A549 (cell line): ENCODE data around the gene EFCAB8. TPM values are rescaled to one million over a fixed set of nuclear protein-coding genes. Genes with fewer than 3 reads are reported as not detected.
A peak's percentile ranks its signal among the peaks of the same experiment; 100 is the strongest.

ENCODE experiments used
- CBX2 ChIP-seq: fragments of 200-600 bp; sonication (generic); IDR thresholded peaks from 2 replicates; pipeline ENCODE4 v1.6.1; 2016; ENCODE audit warnings: low read depth, mild to moderate bottlenecking, borderline replicate concordance
- CEBPB ChIP-seq, 2 experiments: fragments of >200 bp in 1 of 2; sonication (Bioruptor Twin) in 1 of 2; formaldehyde crosslinking in 1 of 2; IDR thresholded peaks; 2 replicates each; pipeline ENCODE4 v1.6.1; 2012 to 2016
- CHD4 ChIP-seq: fragments of 200-600 bp; sonication (generic); IDR thresholded peaks from 2 replicates; pipeline ENCODE4 v1.6.1; 2016; ENCODE audit warnings: antibody characterized with exemption, mild to moderate bottlenecking, borderline replicate concordance
- CTCF ChIP-seq: fragments of >200 bp; sonication (Bioruptor Twin); formaldehyde crosslinking; IDR thresholded peaks from 3 replicates; pipeline ENCODE4 v1.5.1; 2016
- EHF ChIP-seq: fragments of 250-450 bp; sonication (Bioruptor Pico); IDR thresholded peaks from 2 replicates; pipeline ENCODE4 v1.5.0; 2020; ENCODE audit warnings: mild to moderate bottlenecking
- FOSB ChIP-seq: fragments of 250-450 bp; sonication (Bioruptor Pico); IDR thresholded peaks from 2 replicates; pipeline ENCODE4 v1.5.0; 2020; ENCODE audit warnings: mild to moderate bottlenecking, moderate library complexity
- HDAC2 ChIP-seq: fragments of 200-600 bp; sonication (generic); IDR thresholded peaks from 2 replicates; pipeline ENCODE4 v1.6.1; 2016
- HES2 ChIP-seq: fragments of >200 bp; sonication (Bioruptor Twin); formaldehyde crosslinking; IDR thresholded peaks from 2 replicates; pipeline ENCODE4 v1.6.1; 2016
- HMGXB4 ChIP-seq: fragments of 250-450 bp; sonication (Bioruptor Pico); IDR thresholded peaks from 2 replicates; pipeline ENCODE4 v1.5.0; 2021; ENCODE audit warnings: mild to moderate bottlenecking, moderate library complexity, borderline replicate concordance
- HOXB5 ChIP-seq: fragments of 250-450 bp; sonication (Bioruptor Pico); IDR thresholded peaks from 2 replicates; pipeline ENCODE4 v1.5.0; 2020; ENCODE audit warnings: mild to moderate bottlenecking, moderate library complexity
- KDM1A ChIP-seq: fragments of 200-600 bp; sonication (generic); IDR thresholded peaks from 2 replicates; pipeline ENCODE4 v1.6.1; 2016; ENCODE audit warnings: low read depth, mild to moderate bottlenecking
- MAFK ChIP-seq: fragments of 450-650 bp; IDR thresholded peaks from 2 replicates; pipeline ENCODE4 v1.6.1; 2014; ENCODE audit not compliant: partially characterized antibody
- NPAS2 ChIP-seq: fragments of 250-450 bp; sonication (Bioruptor Pico); IDR thresholded peaks from 2 replicates; pipeline ENCODE4 v1.8.0; 2022; ENCODE audit warnings: mild to moderate bottlenecking, moderate library complexity, borderline replicate concordance
- POLR2A ChIP-seq: IDR thresholded peaks from 2 replicates; pipeline ENCODE4 v1.6.1; 2012; ENCODE audit warnings: mild to moderate bottlenecking, low read length
- POLR2AphosphoS2 ChIP-seq: conservative IDR thresholded peaks from 2 replicates; pipeline ENCODE4 v1.6.1; 2012; ENCODE audit warnings: low read length, improper control_type of control experiment, inconsistent platforms
- RARB ChIP-seq: fragments of 250-450 bp; sonication (Bioruptor Pico); IDR thresholded peaks from 2 replicates; pipeline ENCODE4 v1.8.0; 2021; ENCODE audit warnings: mild to moderate bottlenecking, moderate library complexity
- USF2 ChIP-seq: fragments of 450-650 bp; IDR thresholded peaks from 2 replicates; pipeline ENCODE4 v1.6.1; 2014; ENCODE audit warnings: antibody characterized with exemption
- ZC3H11A ChIP-seq: fragments of 450-650 bp; IDR thresholded peaks from 2 replicates; pipeline ENCODE4 v1.6.1; 2014; ENCODE audit warnings: antibody characterized with exemption, mild to moderate bottlenecking
- ZFP36 ChIP-seq: fragments of 450-650 bp; IDR thresholded peaks from 2 replicates; pipeline ENCODE4 v1.6.1; 2014; ENCODE audit warnings: borderline replicate concordance; ENCODE audit not compliant: partially characterized antibody
- ZNF302 ChIP-seq: fragments of 250-450 bp; sonication (Bioruptor Pico); IDR thresholded peaks from 2 replicates; pipeline ENCODE4 v1.9.0; 2021; ENCODE audit warnings: inconsistent platforms, mild to moderate bottlenecking, moderate library complexity
- polyA plus RNA-seq, 4 experiments: library from polyadenylated mRNA; depleted of rRNA in 3 of 4; stranded (reverse); fragments of >200 nt; fragmentation: RNase III in 1 of 4; extraction: RNeasy Plus Mini Kit Qiagen cat#74134 plus additional on column Dnase treatment in 1 of 4; gene quantifications; 2 replicates in 3 of 4; 3 replicates in 1 of 4; pipeline ENCODE4 v1.2.3, GENCODE V29; 2011 to 2017
- TF ChIP-seq, protein P1 (sequence below): fragments of 150-350 bp; IDR thresholded peaks from 2 replicates; pipeline ENCODE4 v1.6.1; 2014; ENCODE audit warnings: low read depth, mild to moderate bottlenecking, low read length
- TF ChIP-seq, protein P2 (sequence below): fragments of >200 bp; sonication (Bioruptor Twin); formaldehyde crosslinking; IDR thresholded peaks from 3 replicates; pipeline ENCODE4 v1.6.1; 2016
- TF ChIP-seq, protein P3 (sequence below): fragments of 200-600 bp; sonication (generic); IDR thresholded peaks from 2 replicates; pipeline ENCODE4 v1.6.1; 2016; ENCODE audit warnings: antibody characterized with exemption, mild to moderate bottlenecking, moderate library complexity

EFCAB8 gene
- polyA plus RNA-seq, 2 of the 4 experiments (the other 2 are of a cell fraction) = not detected

- TF ChIP-seq, protein P1, sequence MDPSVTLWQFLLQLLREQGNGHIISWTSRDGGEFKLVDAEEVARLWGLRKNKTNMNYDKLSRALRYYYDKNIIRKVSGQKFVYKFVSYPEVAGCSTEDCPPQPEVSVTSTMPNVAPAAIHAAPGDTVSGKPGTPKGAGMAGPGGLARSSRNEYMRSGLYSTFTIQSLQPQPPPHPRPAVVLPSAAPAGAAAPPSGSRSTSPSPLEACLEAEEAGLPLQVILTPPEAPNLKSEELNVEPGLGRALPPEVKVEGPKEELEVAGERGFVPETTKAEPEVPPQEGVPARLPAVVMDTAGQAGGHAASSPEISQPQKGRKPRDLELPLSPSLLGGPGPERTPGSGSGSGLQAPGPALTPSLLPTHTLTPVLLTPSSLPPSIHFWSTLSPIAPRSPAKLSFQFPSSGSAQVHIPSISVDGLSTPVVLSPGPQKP = no peak
- TF ChIP-seq POLR2A (peak; percentile 21; the same call in 1 of the 2 replicates), NPAS2 (CRISPR knock-in tag) (no peak), HMGXB4 (no peak), MAFK (no peak), ZNF302 (CRISPR knock-in tag) (no peak), ZC3H11A (no peak), CBX2 (no peak), KDM1A (no peak), HES2 (no peak), CHD4 (no peak), RARB (CRISPR knock-in tag) (no peak), FOSB (no peak), CEBPB (IDR thresholded peaks at IDR 0.05) (no peak), CTCF (no peak), ZFP36 (no peak), POLR2AphosphoS2 (no peak), HOXB5 (CRISPR knock-in tag) (no peak), USF2 (no peak), EHF (CRISPR knock-in tag) (no peak), HDAC2 (no peak)
- TF ChIP-seq, protein P2, sequence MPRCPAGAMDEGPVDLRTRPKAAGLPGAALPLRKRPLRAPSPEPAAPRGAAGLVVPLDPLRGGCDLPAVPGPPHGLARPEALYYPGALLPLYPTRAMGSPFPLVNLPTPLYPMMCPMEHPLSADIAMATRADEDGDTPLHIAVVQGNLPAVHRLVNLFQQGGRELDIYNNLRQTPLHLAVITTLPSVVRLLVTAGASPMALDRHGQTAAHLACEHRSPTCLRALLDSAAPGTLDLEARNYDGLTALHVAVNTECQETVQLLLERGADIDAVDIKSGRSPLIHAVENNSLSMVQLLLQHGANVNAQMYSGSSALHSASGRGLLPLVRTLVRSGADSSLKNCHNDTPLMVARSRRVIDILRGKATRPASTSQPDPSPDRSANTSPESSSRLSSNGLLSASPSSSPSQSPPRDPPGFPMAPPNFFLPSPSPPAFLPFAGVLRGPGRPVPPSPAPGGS = 0 out of 3 replicates have a peak, but pooled peaks have one; percentile 51
- TF ChIP-seq, protein P3, sequence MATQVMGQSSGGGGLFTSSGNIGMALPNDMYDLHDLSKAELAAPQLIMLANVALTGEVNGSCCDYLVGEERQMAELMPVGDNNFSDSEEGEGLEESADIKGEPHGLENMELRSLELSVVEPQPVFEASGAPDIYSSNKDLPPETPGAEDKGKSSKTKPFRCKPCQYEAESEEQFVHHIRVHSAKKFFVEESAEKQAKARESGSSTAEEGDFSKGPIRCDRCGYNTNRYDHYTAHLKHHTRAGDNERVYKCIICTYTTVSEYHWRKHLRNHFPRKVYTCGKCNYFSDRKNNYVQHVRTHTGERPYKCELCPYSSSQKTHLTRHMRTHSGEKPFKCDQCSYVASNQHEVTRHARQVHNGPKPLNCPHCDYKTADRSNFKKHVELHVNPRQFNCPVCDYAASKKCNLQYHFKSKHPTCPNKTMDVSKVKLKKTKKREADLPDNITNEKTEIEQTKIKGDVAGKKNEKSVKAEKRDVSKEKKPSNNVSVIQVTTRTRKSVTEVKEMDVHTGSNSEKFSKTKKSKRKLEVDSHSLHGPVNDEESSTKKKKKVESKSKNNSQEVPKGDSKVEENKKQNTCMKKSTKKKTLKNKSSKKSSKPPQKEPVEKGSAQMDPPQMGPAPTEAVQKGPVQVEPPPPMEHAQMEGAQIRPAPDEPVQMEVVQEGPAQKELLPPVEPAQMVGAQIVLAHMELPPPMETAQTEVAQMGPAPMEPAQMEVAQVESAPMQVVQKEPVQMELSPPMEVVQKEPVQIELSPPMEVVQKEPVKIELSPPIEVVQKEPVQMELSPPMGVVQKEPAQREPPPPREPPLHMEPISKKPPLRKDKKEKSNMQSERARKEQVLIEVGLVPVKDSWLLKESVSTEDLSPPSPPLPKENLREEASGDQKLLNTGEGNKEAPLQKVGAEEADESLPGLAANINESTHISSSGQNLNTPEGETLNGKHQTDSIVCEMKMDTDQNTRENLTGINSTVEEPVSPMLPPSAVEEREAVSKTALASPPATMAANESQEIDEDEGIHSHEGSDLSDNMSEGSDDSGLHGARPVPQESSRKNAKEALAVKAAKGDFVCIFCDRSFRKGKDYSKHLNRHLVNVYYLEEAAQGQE = no peak
These were observed 38.6 kb upstream of the EFCAB8 start (continued) for GRCh38 chr20:32819992-32820697.
